GM12878 (cell line): ENCODE data around the gene TRANK1.

Source experiments
- CTCF ChIP-seq, 3 experiments: IDR thresholded peaks in 2 of 3; conservative IDR thresholded peaks in 1 of 3; 2 replicates each; pipeline ENCODE4 v1.5.1; 2011; ENCODE audit warnings: low read depth in 3 of 3, low read length in 3 of 3, mild to moderate bottlenecking in 3 of 3, control low read depth in 2 of 3, moderate library complexity in 2 of 3, inconsistent platforms in 1 of 3, mixed read lengths in 1 of 3; ENCODE audit not compliant: control insufficient read depth in 2 of 3, insufficient read depth in 1 of 3; ENCODE audit errors: extremely low read depth in 1 of 3
- E2F4 ChIP-seq: IDR thresholded peaks from 2 replicates; pipeline ENCODE4 v1.6.1; 2012; ENCODE audit warnings: low read depth, low read length, improper control_type of control experiment
- POLR2A ChIP-seq: IDR thresholded peaks from 2 replicates; pipeline ENCODE4 v1.6.1; 2011; ENCODE audit warnings: low read depth, mild to moderate bottlenecking, low read length
- TAF1 ChIP-seq: IDR thresholded peaks from 2 replicates; pipeline ENCODE4 v1.6.1; 2011; ENCODE audit warnings: mild to moderate bottlenecking, low read depth, low read length, borderline replicate concordance
- TARDBP ChIP-seq: IDR thresholded peaks from 2 replicates; pipeline ENCODE4 v1.6.1; 2016; ENCODE audit warnings: borderline replicate concordance
- TCF7 ChIP-seq: IDR thresholded peaks from 2 replicates; pipeline ENCODE4 v1.6.1; 2014; ENCODE audit warnings: antibody characterized with exemption, borderline replicate concordance
- TF ChIP-seq, protein P1 (sequence below): fragments of 450-650 bp; IDR thresholded peaks from 2 replicates; pipeline ENCODE4 v1.6.1; 2016; ENCODE audit warnings: mild to moderate bottlenecking, moderate library complexity, borderline replicate concordance
- TF ChIP-seq, protein P2 (sequence below): IDR thresholded peaks from 2 replicates; pipeline ENCODE4 v1.6.1; 2012; ENCODE audit warnings: low read depth, low read length, improper control_type of control experiment

- no peak for TF ChIP-seq CTCF (IDR thresholded peaks at IDR 0.05 in 2 of 3, conservative IDR thresholded peaks at IDR 0.05 in 1 of 3; ENCODE audit: control insufficient read depth in 2 of 3, extremely low read depth in 1 of 3, insufficient read depth in 1 of 3, low read depth in 3 of 3, low read length in 3 of 3)
- TF ChIP-seq, protein P1, sequence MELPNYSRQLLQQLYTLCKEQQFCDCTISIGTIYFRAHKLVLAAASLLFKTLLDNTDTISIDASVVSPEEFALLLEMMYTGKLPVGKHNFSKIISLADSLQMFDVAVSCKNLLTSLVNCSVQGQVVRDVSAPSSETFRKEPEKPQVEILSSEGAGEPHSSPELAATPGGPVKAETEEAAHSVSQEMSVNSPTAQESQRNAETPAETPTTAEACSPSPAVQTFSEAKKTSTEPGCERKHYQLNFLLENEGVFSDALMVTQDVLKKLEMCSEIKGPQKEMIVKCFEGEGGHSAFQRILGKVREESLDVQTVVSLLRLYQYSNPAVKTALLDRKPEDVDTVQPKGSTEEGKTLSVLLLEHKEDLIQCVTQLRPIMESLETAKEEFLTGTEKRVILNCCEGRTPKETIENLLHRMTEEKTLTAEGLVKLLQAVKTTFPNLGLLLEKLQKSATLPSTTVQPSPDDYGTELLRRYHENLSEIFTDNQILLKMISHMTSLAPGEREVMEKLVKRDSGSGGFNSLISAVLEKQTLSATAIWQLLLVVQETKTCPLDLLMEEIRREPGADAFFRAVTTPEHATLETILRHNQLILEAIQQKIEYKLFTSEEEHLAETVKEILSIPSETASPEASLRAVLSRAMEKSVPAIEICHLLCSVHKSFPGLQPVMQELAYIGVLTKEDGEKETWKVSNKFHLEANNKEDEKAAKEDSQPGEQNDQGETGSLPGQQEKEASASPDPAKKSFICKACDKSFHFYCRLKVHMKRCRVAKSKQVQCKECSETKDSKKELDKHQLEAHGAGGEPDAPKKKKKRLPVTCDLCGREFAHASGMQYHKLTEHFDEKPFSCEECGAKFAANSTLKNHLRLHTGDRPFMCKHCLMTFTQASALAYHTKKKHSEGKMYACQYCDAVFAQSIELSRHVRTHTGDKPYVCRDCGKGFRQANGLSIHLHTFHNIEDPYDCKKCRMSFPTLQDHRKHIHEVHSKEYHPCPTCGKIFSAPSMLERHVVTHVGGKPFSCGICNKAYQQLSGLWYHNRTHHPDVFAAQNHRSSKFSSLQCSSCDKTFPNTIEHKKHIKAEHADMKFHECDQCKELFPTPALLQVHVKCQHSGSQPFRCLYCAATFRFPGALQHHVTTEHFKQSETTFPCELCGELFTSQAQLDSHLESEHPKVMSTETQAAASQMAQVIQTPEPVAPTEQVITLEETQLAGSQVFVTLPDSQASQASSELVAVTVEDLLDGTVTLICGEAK, result no peak
- TF ChIP-seq E2F4, result no peak
- TF ChIP-seq TAF1, result no peak
- no peak for TF ChIP-seq POLR2A
- TF ChIP-seq, protein P2, sequence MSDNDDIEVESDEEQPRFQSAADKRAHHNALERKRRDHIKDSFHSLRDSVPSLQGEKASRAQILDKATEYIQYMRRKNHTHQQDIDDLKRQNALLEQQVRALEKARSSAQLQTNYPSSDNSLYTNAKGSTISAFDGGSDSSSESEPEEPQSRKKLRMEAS, result no peak
- no peak for TF ChIP-seq TARDBP
- TF ChIP-seq TCF7, result no peak
Measured at GRCh38 chr3:36859494-36859893, 85.4 kb downstream of the TRANK1 start.
